Endothelial cell of hepatic sinusoid (primary cell): ENCODE data around the gene ERLEC1.
"Not testable (repeated sequence)": the region's sequence is repeated elsewhere in the genome, so short reads cannot be mapped to it uniquely, and the experiment has no call there.

Source experiments
- in situ Hi-C: cut with HindIII; loops from 2 replicates; pipeline ENCODE4 v1.10.0; 2017; ENCODE audit warnings: low sequenced_read_pairs

The ERLEC1 gene

GRCh38 chr2:53829273-53829979 is 42.6 kb downstream of the ERLEC1 start:
- in situ Hi-C loops = no loop called here

- in situ Hi-C loops = not testable (repeated sequence)
These were observed 43.1 kb downstream of the ERLEC1 start for GRCh38 chr2:53829980-53830290.

- in situ Hi-C loops = no loop called here
These were observed 53.7 kb downstream of the ERLEC1 start for GRCh38 chr2:53840580-53840979.

GRCh38 chr2:53841651-53842050 is 54.8 kb downstream of the ERLEC1 start:
- in situ Hi-C loops = not testable (repeated sequence)

- in situ Hi-C loops = no loop called here
These were observed 56.0 kb downstream of the ERLEC1 start for GRCh38 chr2:53842891-53843290.

- in situ Hi-C loops = no loop called here
These were observed 56.8 kb downstream of the ERLEC1 start for GRCh38 chr2:53843595-53843994.

GRCh38 chr2:53848062-53848461 is 61.2 kb downstream of the ERLEC1 start:
- in situ Hi-C loops = no loop called here

GRCh38 chr2:53851052-53851757 is 64.4 kb downstream of the ERLEC1 start:
- in situ Hi-C loops = not testable (repeated sequence)

- in situ Hi-C loops = no loop called here
These were observed 65.7 kb downstream of the ERLEC1 start for GRCh38 chr2:53852532-53852931.

GRCh38 chr2:53854678-53855077 is 67.8 kb downstream of the ERLEC1 start:
- in situ Hi-C loops = no loop called here

GRCh38 chr2:53856272-53856671 is 69.4 kb downstream of the ERLEC1 start:
- in situ Hi-C loops = no loop called here

GRCh38 chr2:53859206-53860181 is 72.7 kb downstream of the ERLEC1 start, which contains the start of gene GPR75:
Gene GPR75 (minus strand): TSS chr2:53859967. CDS start chr2:53854756, 5,211 bp downstream.
- in situ Hi-C loops = no loop called here

GRCh38 chr2:53861824-53862223 is 75.0 kb downstream of the ERLEC1 start:
- in situ Hi-C loops = no loop called here

GRCh38 chr2:53863538-53864227 is 76.8 kb downstream of the ERLEC1 start:
- in situ Hi-C loops = no loop called here

GRCh38 chr2:53865264-53865663 is 78.4 kb downstream of the ERLEC1 start:
- in situ Hi-C loops = no loop called here

GRCh38 chr2:53865962-53866361 is 79.1 kb downstream of the ERLEC1 start:
- in situ Hi-C loops = no loop called here

GRCh38 chr2:53867169-53867568 is 80.3 kb downstream of the ERLEC1 start:
- in situ Hi-C loops = no loop called here

GRCh38 chr2:53867773-53868172 is 80.9 kb downstream of the ERLEC1 start:
- in situ Hi-C loops = no loop called here
